Measurements from ENCODE around the gene CERK. TPM values are rescaled to one million over a fixed set of nuclear protein-coding genes. Genes with fewer than 3 reads are reported as not detected.
A peak's percentile ranks its signal among the peaks of the same experiment; 100 is the strongest.

Gene CERK
- total and polyA plus RNA-seq, 9 of the 15 experiments (the other 6 are each of a cell fraction or from before 2014, with no cell fraction given), result 1.1 to 14.9 (median 8.7) TPM

- no peak overlapping the region for H3K27ac ChIP-seq (ENCODE audit: extremely low read depth, low read depth, low read length)
- POLR2A ChIA-PET, result interaction anchor here (1.0 kb wide), 1 partner anchor 34 kb away, joined by 3 read pairs; the partner anchor contains the start of gene TBC1D22A
- no peaks in the 10 kb centered on the region for H3K9me3 ChIP-seq (replicated peaks; ENCODE audit: control insufficient read depth, insufficient read depth, low read depth, low read length)
- BruUV-seq (replicated peaks), result no TSS peak
- FAIRE-seq (no peak), DNase-seq (ENCODE audit: extremely low read depth in 1 of 4, low spot score in 3 of 4) (no peak), ATAC-seq (no peak)
- intact Hi-C loops (cut with micrococcal nuclease) (no loop called here), in situ Hi-C loops (cut with MboI) (no loop called here)
- H3K4me1 ChIP-seq (replicated peaks in 1 of 2; ENCODE audit: control insufficient read depth in 2 of 2, insufficient read depth in 2 of 2, low read length in 2 of 2), result peaks cover 0 to 19% of the 10 kb centered on the region in 2 experiments; a peak in 2 of 5 replicates
- no peak overlapping the region for H2AFZ ChIP-seq (ENCODE audit: low read depth, low read length)
- WGBS (ENCODE audit: insufficient coverage, low coverage, missing lambda C conversion rate), result 90% methylated on average over 3 of the region's 11 CpGs
- peak overlapping the region in 1 of 2 experiments; percentile 64; a peak in 2 of 4 replicates for H3K9ac ChIP-seq (ENCODE audit: insufficient read depth in 1 of 2, low read depth in 2 of 2, low read length in 2 of 2)
- CTCF ChIA-PET (ENCODE audit: low intra/inter-chr PET ratio), result no interaction called here
- H4K20me1 ChIP-seq (replicated peaks; ENCODE audit: control insufficient read depth, insufficient read depth, low read length), result no peaks in the 10 kb centered on the region
- no peak overlapping the region for H3K4me2 ChIP-seq (ENCODE audit: insufficient read depth, low read length)
- 0 out of 3 replicates have a peak, but pooled peaks cover 2% of the 10 kb centered on the region for H3K36me3 ChIP-seq (ENCODE audit: control insufficient read depth, insufficient read depth, low read length)
- H3K79me2 ChIP-seq (ENCODE audit: control insufficient read depth, insufficient read depth, low read length), result no peaks in the 10 kb centered on the region
- TF ChIP-seq CTCF (IDR thresholded peaks at IDR 0.05 in 2 of 3, conservative IDR thresholded peaks at IDR 0.05 in 1 of 3; ENCODE audit: insufficient read depth in 2 of 3, low read depth in 1 of 3, low read length in 3 of 3), result no peak
- H3K4me3 ChIP-seq, result no peak overlapping the region
- no peaks in the 10 kb centered on the region for H3K27me3 ChIP-seq (ENCODE audit: control insufficient read depth in 2 of 2, insufficient read depth in 2 of 2, low read length in 2 of 2)
- H3K9me1 ChIP-seq (ENCODE audit: control insufficient read depth, insufficient read depth, low read length), result no peaks in the 10 kb centered on the region
Measured at GRCh38 chr22:46728470-46728869, 9.6 kb downstream of the CERK start.

DNA sequence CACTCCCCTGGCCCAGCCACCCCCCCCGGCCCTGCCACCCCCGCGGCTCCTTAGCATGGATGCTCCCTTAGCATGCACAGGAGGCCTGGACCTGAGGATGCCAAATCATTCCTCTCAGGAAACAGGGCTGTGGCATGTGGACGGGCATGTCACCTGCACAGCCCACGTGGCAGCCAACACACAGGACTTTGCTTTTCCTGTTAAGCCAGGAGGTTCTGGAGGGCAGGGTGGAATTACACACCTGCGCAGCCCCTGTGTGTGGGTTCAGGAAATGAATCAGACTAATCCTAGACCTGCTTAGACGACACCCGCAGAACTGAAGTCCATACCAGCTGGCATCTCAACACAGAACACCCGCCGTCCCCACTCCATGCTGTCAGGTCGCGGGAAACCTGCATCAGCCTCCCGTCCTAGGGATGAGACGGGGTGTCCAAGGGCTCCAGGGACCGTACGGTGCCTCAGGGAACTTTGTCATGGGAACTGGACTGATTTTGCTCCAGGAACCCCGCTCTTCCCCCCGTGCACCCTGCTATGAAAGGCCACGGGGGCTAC, 10.2 kb downstream of the CERK start:
- H3K4me2 ChIP-seq (ENCODE audit: insufficient read depth, low read length), result no peak overlapping the region
- ATAC-seq (no peak), FAIRE-seq (no peak), DNase-seq (ENCODE audit: extremely low read depth in 1 of 4, low spot score in 3 of 4) (no peak)
- no TSS peak for BruUV-seq (replicated peaks)
- 0 out of 3 replicates have a peak, but pooled peaks cover 2% of the 10 kb centered on the region for H3K36me3 ChIP-seq (ENCODE audit: control insufficient read depth, insufficient read depth, low read length)
- peaks cover 0 to 19% of the 10 kb centered on the region in 2 experiments; a peak in 2 of 5 replicates for H3K4me1 ChIP-seq (replicated peaks in 1 of 2; ENCODE audit: control insufficient read depth in 2 of 2, insufficient read depth in 2 of 2, low read length in 2 of 2)
- H3K9me3 ChIP-seq (replicated peaks; ENCODE audit: control insufficient read depth, insufficient read depth, low read depth, low read length), result no peaks in the 10 kb centered on the region
- H3K9me1 ChIP-seq (ENCODE audit: control insufficient read depth, insufficient read depth, low read length), result no peaks in the 10 kb centered on the region
- ChIA-PET POLR2A (interaction anchor here (1.0 kb wide), 1 partner anchor 35 kb away, joined by 3 read pairs; the partner anchor contains the start of gene TBC1D22A), CTCF (ENCODE audit: low intra/inter-chr PET ratio) (interaction anchor here (0.6 kb wide), 1 partner anchor 34 kb away, joined by 7 read pairs; no protein-coding TSS in a partner anchor)
- no peak overlapping the region for H2AFZ ChIP-seq (ENCODE audit: low read depth, low read length)
- no peaks in the 10 kb centered on the region for H3K79me2 ChIP-seq (ENCODE audit: control insufficient read depth, insufficient read depth, low read length)
- intact Hi-C loops (cut with micrococcal nuclease), result no loop called here
- no peaks in the 10 kb centered on the region for H4K20me1 ChIP-seq (replicated peaks; ENCODE audit: control insufficient read depth, insufficient read depth, low read length)
- 87% methylated on average over 9 of the region's 19 CpGs for WGBS (ENCODE audit: insufficient coverage, low coverage, missing lambda C conversion rate)
- H3K27ac ChIP-seq (ENCODE audit: extremely low read depth, low read depth, low read length), result no peak overlapping the region
- no peak overlapping the region for H3K9ac ChIP-seq (ENCODE audit: insufficient read depth in 1 of 2, low read depth in 2 of 2, low read length in 2 of 2)
- no peaks in the 10 kb centered on the region for H3K27me3 ChIP-seq (ENCODE audit: control insufficient read depth in 2 of 2, insufficient read depth in 2 of 2, low read length in 2 of 2)
- no peak overlapping the region for H3K4me3 ChIP-seq
- in situ Hi-C loops (cut with MboI), result no loop called here
- TF ChIP-seq SIX5 (IDR thresholded peaks at IDR 0.05; ENCODE audit: borderline replicate concordance in 1 of 2, insufficient read depth in 1 of 2, low read depth in 1 of 2, low read length in 2 of 2), result no peak
- no peak for TF ChIP-seq SUPT5H (IDR thresholded peaks at IDR 0.05)
- TF ChIP-seq CBX2 (IDR thresholded peaks at IDR 0.05; ENCODE audit: insufficient read depth, low read length, poor library complexity, severe bottlenecking), result no peak
- TF ChIP-seq ZNF239 (CRISPR knock-in tag; IDR thresholded peaks at IDR 0.05), result no peak
- TF ChIP-seq CBX5 (IDR thresholded peaks at IDR 0.05; ENCODE audit: borderline replicate concordance, low read depth), result no peak
- TF ChIP-seq, protein P1, sequence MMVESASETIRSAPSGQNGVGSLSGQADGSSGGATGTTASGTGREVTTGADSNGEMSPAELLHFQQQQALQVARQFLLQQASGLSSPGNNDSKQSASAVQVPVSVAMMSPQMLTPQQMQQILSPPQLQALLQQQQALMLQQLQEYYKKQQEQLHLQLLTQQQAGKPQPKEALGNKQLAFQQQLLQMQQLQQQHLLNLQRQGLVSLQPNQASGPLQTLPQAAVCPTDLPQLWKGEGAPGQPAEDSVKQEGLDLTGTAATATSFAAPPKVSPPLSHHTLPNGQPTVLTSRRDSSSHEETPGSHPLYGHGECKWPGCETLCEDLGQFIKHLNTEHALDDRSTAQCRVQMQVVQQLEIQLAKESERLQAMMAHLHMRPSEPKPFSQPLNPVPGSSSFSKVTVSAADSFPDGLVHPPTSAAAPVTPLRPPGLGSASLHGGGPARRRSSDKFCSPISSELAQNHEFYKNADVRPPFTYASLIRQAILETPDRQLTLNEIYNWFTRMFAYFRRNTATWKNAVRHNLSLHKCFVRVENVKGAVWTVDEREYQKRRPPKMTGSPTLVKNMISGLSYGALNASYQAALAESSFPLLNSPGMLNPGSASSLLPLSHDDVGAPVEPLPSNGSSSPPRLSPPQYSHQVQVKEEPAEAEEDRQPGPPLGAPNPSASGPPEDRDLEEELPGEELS (CRISPR knock-in tag; IDR thresholded peaks at IDR 0.05; ENCODE audit: borderline replicate concordance), result no peak
- TF ChIP-seq, protein P2, sequence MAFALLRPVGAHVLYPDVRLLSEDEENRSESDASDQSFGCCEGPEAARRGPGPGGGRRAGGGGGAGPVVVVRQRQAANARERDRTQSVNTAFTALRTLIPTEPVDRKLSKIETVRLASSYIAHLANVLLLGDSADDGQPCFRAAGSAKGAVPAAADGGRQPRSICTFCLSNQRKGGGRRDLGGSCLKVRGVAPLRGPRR (CRISPR knock-in tag; IDR thresholded peaks at IDR 0.05), result no peak
- no peak for TF ChIP-seq MYBL2 (IDR thresholded peaks at IDR 0.05; ENCODE audit: low read depth)
- TF ChIP-seq MYBL2 (CRISPR knock-in tag; IDR thresholded peaks at IDR 0.05; ENCODE audit: borderline replicate concordance), result no peak
